A549 (cell line): Measurements from ENCODE around the gene SH3TC2.

Experiments
- BCL3 ChIP-seq: fragments of >200 bp; sonication (Bioruptor Twin); formaldehyde crosslinking; IDR thresholded peaks from 3 replicates; pipeline ENCODE4 v1.6.1; 2016
- CTCF ChIP-seq: fragments of >200 bp; sonication (Bioruptor Twin); formaldehyde crosslinking; IDR thresholded peaks from 3 replicates; pipeline ENCODE4 v1.5.1; 2016
- ESRRA ChIP-seq: fragments of 150-350 bp; IDR thresholded peaks from 2 replicates; pipeline ENCODE4 v1.6.1; 2014; ENCODE audit warnings: mild to moderate bottlenecking, low read length, borderline replicate concordance
- HDAC2 ChIP-seq: fragments of 200-600 bp; sonication (generic); IDR thresholded peaks from 2 replicates; pipeline ENCODE4 v1.6.1; 2016
- KDM1A ChIP-seq: fragments of 200-600 bp; sonication (generic); IDR thresholded peaks from 2 replicates; pipeline ENCODE4 v1.6.1; 2016; ENCODE audit warnings: low read depth, mild to moderate bottlenecking
- MAZ ChIP-seq: fragments of 150-350 bp; IDR thresholded peaks from 2 replicates; pipeline ENCODE4 v1.6.1; 2014; ENCODE audit warnings: antibody characterized with exemption, low read depth, low read length, borderline replicate concordance
- POLR2A ChIP-seq: IDR thresholded peaks from 2 replicates; pipeline ENCODE4 v1.6.1; 2012; ENCODE audit warnings: mild to moderate bottlenecking, low read length
- RAD21 ChIP-seq, 2 experiments: fragments of >200 bp in 1 of 2; sonication (Bioruptor Twin) in 1 of 2; formaldehyde crosslinking in 1 of 2; IDR thresholded peaks in 1 of 2; conservative IDR thresholded peaks in 1 of 2; 2 replicates in 1 of 2; 3 replicates in 1 of 2; pipeline ENCODE4 v1.6.1; 2012 to 2018; ENCODE audit warnings: inconsistent platforms in 1 of 2

GRCh38 chr5:149036168-149036567, 26.7 kb downstream of the SH3TC2 start:
- no peak for TF ChIP-seq KDM1A
- no peak for TF ChIP-seq MAZ
- no peak for TF ChIP-seq BCL3
- TF ChIP-seq CTCF, result no peak
- TF ChIP-seq POLR2A, result no peak
- TF ChIP-seq HDAC2, result no peak
- no peak for TF ChIP-seq ESRRA
- no peak for TF ChIP-seq RAD21 (conservative IDR thresholded peaks at IDR 0.05 in 1 of 2, IDR thresholded peaks at IDR 0.05 in 1 of 2)
